Tibial nerve (tissue), 4 donors: Measurements from ENCODE around the gene ERBB3.

Source experiments
- CTCF ChIP-seq, 5 experiments: fragments of 200-600 bp in 3 of 5; fragments of 450-650 bp in 2 of 5; sonication (generic) in 3 of 5; IDR thresholded peaks; one replicate each; pipeline ENCODE4 v1.5.1; 2016 to 2019; ENCODE audit warnings: antibody characterized with exemption in 5 of 5, mild to moderate bottlenecking in 3 of 5, moderate library complexity in 2 of 5
- EP300 ChIP-seq, 2 donors: sonication (generic); formaldehyde crosslinking; IDR thresholded peaks; one replicate each; pipeline ENCODE4 v1.6.1; 2017; ENCODE audit warnings: antibody characterized with exemption in 2 of 2, mild to moderate bottlenecking in 1 of 2
- POLR2A ChIP-seq, 2 donors: fragments of 450-650 bp; IDR thresholded peaks; one replicate each; pipeline ENCODE4 v1.6.1; 2017; ENCODE audit warnings: antibody characterized with exemption in 2 of 2, mild to moderate bottlenecking in 2 of 2, moderate library complexity in 2 of 2

- TF ChIP-seq POLR2A (IDR thresholded peaks at IDR 0.05) = no peak
- TF ChIP-seq CTCF (IDR thresholded peaks at IDR 0.05) = no peak
- TF ChIP-seq EP300 (IDR thresholded peaks at IDR 0.05) = no peak
Observed at GRCh38 chr12:56137853-56138571, 58.0 kb downstream of the ERBB3 start.
